ENCODE measurements around the gene LDHAL6A. TPM values are rescaled to one million over a fixed set of nuclear protein-coding genes. Genes with fewer than 3 reads are reported as not detected.
A peak's percentile ranks its signal among the peaks of the same experiment; 100 is the strongest.

LDHAL6A gene
- total and polyA plus RNA-seq, 2 of the 13 experiments (the other 11 are each of a cell fraction or from before 2014, with no cell fraction given) = not detected

DNA sequence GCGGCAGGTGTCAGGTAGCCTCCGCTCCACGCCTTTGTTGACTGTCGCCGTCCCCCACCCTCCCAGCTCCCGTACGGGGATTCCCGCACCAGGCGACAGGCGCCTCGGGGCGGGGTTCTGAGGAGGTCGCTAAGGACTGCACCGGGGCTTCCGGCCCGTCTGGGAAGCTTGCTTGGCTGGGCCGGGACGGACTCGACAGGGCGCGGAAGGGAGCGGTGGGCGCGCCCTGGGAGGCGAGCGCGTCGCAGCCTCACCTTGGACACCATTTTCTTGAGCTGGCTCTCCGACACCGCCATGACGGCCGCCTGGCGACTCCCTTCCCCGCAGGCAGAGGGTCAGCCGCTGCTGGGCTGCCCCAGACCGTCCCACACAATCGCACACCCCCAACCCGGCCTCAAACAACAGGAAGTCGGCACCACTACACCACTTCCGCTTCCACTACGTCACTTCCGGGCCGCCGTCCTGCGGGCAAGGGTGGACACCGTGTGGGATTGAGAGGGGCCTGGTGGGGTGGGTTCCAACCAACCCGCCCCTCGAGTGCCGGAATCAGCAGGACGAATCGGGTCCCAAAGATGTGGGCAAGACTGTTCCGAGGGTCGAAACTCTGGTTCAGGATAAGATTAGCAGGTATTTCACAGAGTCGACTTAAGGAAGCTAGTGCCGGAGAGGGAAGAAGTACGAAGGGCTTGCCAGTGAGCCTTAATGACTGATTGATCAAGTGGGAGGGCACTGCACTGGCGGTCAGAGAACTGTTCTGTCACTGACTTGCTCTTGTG, 71.1 kb downstream of the LDHAL6A start, which contains the start of gene TSG101 (continued):
- TF ChIP-seq, protein P1, sequence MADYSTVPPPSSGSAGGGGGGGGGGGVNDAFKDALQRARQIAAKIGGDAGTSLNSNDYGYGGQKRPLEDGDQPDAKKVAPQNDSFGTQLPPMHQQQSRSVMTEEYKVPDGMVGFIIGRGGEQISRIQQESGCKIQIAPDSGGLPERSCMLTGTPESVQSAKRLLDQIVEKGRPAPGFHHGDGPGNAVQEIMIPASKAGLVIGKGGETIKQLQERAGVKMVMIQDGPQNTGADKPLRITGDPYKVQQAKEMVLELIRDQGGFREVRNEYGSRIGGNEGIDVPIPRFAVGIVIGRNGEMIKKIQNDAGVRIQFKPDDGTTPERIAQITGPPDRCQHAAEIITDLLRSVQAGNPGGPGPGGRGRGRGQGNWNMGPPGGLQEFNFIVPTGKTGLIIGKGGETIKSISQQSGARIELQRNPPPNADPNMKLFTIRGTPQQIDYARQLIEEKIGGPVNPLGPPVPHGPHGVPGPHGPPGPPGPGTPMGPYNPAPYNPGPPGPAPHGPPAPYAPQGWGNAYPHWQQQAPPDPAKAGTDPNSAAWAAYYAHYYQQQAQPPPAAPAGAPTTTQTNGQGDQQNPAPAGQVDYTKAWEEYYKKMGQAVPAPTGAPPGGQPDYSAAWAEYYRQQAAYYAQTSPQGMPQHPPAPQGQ (CRISPR knock-in tag; IDR thresholded peaks at IDR 0.05; ENCODE audit: borderline replicate concordance) = no peak
- TF ChIP-seq ZNF678 (CRISPR knock-in tag; IDR thresholded peaks at IDR 0.05) = peak; percentile 74
- TF ChIP-seq, protein P2, sequence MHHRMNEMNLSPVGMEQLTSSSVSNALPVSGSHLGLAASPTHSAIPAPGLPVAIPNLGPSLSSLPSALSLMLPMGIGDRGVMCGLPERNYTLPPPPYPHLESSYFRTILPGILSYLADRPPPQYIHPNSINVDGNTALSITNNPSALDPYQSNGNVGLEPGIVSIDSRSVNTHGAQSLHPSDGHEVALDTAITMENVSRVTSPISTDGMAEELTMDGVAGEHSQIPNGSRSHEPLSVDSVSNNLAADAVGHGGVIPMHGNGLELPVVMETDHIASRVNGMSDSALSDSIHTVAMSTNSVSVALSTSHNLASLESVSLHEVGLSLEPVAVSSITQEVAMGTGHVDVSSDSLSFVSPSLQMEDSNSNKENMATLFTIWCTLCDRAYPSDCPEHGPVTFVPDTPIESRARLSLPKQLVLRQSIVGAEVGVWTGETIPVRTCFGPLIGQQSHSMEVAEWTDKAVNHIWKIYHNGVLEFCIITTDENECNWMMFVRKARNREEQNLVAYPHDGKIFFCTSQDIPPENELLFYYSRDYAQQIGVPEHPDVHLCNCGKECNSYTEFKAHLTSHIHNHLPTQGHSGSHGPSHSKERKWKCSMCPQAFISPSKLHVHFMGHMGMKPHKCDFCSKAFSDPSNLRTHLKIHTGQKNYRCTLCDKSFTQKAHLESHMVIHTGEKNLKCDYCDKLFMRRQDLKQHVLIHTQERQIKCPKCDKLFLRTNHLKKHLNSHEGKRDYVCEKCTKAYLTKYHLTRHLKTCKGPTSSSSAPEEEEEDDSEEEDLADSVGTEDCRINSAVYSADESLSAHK (CRISPR knock-in tag; IDR thresholded peaks at IDR 0.05; ENCODE audit: borderline replicate concordance) = no peak
- TF ChIP-seq, protein P3, sequence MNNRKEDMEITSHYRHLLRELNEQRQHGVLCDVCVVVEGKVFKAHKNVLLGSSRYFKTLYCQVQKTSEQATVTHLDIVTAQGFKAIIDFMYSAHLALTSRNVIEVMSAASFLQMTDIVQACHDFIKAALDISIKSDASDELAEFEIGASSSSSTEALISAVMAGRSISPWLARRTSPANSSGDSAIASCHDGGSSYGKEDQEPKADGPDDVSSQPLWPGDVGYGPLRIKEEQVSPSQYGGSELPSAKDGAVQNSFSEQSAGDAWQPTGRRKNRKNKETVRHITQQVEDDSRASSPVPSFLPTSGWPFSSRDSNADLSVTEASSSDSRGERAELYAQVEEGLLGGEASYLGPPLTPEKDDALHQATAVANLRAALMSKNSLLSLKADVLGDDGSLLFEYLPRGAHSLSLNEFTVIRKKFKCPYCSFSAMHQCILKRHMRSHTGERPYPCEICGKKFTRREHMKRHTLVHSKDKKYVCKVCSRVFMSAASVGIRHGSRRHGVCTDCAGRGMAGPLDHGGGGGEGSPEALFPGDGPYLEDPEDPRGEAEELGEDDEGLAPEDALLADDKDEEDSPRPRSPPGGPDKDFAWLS (CRISPR knock-in tag; IDR thresholded peaks at IDR 0.05; ENCODE audit: borderline replicate concordance) = no peak
- peak; percentile 41; the same call in 1 of the 2 replicates for TF ChIP-seq BCL6 (CRISPR knock-in tag; IDR thresholded peaks at IDR 0.05)
- TF ChIP-seq, protein P4, sequence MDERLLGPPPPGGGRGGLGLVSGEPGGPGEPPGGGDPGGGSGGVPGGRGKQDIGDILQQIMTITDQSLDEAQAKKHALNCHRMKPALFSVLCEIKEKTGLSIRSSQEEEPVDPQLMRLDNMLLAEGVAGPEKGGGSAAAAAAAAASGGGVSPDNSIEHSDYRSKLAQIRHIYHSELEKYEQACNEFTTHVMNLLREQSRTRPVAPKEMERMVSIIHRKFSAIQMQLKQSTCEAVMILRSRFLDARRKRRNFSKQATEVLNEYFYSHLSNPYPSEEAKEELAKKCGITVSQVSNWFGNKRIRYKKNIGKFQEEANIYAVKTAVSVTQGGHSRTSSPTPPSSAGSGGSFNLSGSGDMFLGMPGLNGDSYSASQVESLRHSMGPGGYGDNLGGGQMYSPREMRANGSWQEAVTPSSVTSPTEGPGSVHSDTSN (CRISPR knock-in tag; IDR thresholded peaks at IDR 0.05) = no peak
- TF ChIP-seq, protein P5, sequence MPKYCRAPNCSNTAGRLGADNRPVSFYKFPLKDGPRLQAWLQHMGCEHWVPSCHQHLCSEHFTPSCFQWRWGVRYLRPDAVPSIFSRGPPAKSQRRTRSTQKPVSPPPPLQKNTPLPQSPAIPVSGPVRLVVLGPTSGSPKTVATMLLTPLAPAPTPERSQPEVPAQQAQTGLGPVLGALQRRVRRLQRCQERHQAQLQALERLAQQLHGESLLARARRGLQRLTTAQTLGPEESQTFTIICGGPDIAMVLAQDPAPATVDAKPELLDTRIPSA (CRISPR knock-in tag; IDR thresholded peaks at IDR 0.05; ENCODE audit: borderline replicate concordance) = peak; percentile 38; the same call in 1 of the 2 replicates
- TF ChIP-seq SIX1 (CRISPR knock-in tag; IDR thresholded peaks at IDR 0.05; ENCODE audit: borderline replicate concordance) = peak; percentile 68; the same call in 1 of the 2 replicates
- TF ChIP-seq, protein P6, sequence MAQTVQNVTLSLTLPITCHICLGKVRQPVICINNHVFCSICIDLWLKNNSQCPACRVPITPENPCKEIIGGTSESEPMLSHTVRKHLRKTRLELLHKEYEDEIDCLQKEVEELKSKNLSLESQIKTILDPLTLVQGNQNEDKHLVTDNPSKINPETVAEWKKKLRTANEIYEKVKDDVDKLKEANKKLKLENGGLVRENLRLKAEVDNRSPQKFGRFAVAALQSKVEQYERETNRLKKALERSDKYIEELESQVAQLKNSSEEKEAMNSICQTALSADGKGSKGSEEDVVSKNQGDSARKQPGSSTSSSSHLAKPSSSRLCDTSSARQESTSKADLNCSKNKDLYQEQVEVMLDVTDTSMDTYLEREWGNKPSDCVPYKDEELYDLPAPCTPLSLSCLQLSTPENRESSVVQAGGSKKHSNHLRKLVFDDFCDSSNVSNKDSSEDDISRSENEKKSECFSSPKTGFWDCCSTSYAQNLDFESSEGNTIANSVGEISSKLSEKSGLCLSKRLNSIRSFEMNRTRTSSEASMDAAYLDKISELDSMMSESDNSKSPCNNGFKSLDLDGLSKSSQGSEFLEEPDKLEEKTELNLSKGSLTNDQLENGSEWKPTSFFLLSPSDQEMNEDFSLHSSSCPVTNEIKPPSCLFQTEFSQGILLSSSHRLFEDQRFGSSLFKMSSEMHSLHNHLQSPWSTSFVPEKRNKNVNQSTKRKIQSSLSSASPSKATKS (CRISPR knock-in tag; IDR thresholded peaks at IDR 0.05) = peak; percentile 93; the same call in 1 of the 2 replicates
- TF ChIP-seq ZNF547 (CRISPR knock-in tag; IDR thresholded peaks at IDR 0.05) = peak; percentile 81
- TF ChIP-seq, protein P7, sequence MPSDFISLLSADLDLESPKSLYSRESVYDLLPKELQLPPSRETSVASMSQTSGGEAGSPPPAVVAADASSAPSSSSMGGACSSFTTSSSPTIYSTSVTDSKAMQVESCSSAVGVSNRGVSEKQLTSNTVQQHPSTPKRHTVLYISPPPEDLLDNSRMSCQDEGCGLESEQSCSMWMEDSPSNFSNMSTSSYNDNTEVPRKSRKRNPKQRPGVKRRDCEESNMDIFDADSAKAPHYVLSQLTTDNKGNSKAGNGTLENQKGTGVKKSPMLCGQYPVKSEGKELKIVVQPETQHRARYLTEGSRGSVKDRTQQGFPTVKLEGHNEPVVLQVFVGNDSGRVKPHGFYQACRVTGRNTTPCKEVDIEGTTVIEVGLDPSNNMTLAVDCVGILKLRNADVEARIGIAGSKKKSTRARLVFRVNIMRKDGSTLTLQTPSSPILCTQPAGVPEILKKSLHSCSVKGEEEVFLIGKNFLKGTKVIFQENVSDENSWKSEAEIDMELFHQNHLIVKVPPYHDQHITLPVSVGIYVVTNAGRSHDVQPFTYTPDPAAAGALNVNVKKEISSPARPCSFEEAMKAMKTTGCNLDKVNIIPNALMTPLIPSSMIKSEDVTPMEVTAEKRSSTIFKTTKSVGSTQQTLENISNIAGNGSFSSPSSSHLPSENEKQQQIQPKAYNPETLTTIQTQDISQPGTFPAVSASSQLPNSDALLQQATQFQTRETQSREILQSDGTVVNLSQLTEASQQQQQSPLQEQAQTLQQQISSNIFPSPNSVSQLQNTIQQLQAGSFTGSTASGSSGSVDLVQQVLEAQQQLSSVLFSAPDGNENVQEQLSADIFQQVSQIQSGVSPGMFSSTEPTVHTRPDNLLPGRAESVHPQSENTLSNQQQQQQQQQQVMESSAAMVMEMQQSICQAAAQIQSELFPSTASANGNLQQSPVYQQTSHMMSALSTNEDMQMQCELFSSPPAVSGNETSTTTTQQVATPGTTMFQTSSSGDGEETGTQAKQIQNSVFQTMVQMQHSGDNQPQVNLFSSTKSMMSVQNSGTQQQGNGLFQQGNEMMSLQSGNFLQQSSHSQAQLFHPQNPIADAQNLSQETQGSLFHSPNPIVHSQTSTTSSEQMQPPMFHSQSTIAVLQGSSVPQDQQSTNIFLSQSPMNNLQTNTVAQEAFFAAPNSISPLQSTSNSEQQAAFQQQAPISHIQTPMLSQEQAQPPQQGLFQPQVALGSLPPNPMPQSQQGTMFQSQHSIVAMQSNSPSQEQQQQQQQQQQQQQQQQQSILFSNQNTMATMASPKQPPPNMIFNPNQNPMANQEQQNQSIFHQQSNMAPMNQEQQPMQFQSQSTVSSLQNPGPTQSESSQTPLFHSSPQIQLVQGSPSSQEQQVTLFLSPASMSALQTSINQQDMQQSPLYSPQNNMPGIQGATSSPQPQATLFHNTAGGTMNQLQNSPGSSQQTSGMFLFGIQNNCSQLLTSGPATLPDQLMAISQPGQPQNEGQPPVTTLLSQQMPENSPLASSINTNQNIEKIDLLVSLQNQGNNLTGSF (CRISPR knock-in tag; IDR thresholded peaks at IDR 0.05) = no peak

Data from HepG2 (cell line).